ENCODE results near the gene ANKRD52. TPM values are rescaled to one million over a fixed set of nuclear protein-coding genes. Genes with fewer than 3 reads are reported as not detected.

The ANKRD52 gene
- total and polyA plus RNA-seq, 2 of the 8 experiments (the other 6 are each of a cell fraction or from before 2014, with no cell fraction given) = 14.0 to 36.3 TPM

DNA sequence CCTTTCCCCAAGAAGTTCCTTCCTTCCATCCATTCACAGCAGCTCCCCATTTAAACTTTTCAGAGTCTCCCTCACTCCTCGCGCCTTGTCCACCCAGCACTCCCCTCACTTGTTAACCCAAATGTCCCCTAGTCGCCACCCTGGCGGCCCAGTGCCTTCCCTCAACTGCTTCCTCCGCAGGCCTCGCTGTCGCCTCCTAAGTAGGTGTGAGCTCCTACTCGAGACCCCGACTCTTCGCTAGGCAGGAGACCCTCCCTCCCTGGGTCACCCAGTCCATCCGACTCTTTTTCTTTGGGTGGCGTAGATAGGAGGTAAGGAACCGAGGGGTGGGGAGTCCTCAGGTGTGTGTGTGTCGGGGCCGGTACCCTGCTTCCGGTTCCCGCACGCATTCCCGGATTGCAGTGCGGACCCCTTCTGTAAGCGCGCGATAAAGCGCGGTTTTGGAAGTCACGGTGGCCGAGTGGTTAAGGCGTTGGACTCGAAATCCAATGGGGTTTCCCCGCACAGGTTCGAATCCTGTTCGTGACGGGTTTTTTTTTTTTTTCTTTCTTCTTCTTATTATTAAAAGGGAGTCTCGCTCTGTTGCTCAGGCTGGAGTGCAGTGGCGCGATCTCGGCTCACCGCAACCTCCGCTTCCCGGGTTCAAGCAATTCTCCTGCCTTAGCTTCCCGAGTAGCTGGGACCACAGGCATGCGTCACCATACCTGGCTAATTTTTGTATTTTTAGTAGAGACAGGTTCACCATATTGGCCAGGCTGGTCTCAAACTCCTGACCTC is 68.1 kb downstream of the ANKRD52 start (continued):
- TF ChIP-seq CTBP2 (IDR thresholded peaks at IDR 0.05; ENCODE audit: borderline replicate concordance, insufficient read depth, insufficient read length, low read length) (no peak), PHF8 (conservative IDR thresholded peaks at IDR 0.05; ENCODE audit: low read depth, low read length) (peak; percentile 64), NANOG (IDR thresholded peaks at IDR 0.05; ENCODE audit: insufficient read depth, low read depth, low read length, poor library complexity, severe bottlenecking) (no peak), ASH2L (IDR thresholded peaks at IDR 0.05; ENCODE audit: low read length) (peak; percentile 99), SIX5 (IDR thresholded peaks at IDR 0.05; ENCODE audit: low read depth, low read length) (no peak), GABPA (IDR thresholded peaks at IDR 0.05; ENCODE audit: borderline replicate concordance, insufficient read depth, low read length) (peak; percentile 75; the same call in 1 of the 2 replicates), EGR1 (IDR thresholded peaks at IDR 0.05; ENCODE audit: borderline replicate concordance, low read depth, low read length) (no peak), SP4 (IDR thresholded peaks at IDR 0.05; ENCODE audit: low read length) (peak; percentile 60), TEAD4 (IDR thresholded peaks at IDR 0.05; ENCODE audit: low read depth, low read length) (peak; percentile 94), SP2 (IDR thresholded peaks at IDR 0.05; ENCODE audit: low read length) (no peak), MAFK (IDR thresholded peaks at IDR 0.05; ENCODE audit: low read depth, low read length) (no peak; the same call in 1 of the 2 replicates), CTCF (IDR thresholded peaks at IDR 0.05; ENCODE audit: control extremely low read depth in 1 of 3, insufficient read depth in 1 of 3, low read depth in 1 of 3, low read length in 3 of 3) (no peak), SAP30 (IDR thresholded peaks at IDR 0.05; ENCODE audit: insufficient read depth, insufficient replicate concordance, low read length) (peak; percentile 42), BCL11A (IDR thresholded peaks at IDR 0.05; ENCODE audit: low read depth in 2 of 2, low read length in 2 of 2) (no peak), JUN (IDR thresholded peaks at IDR 0.05; ENCODE audit: low read depth, low read length) (no peak), EP300 (IDR thresholded peaks at IDR 0.05; ENCODE audit: borderline replicate concordance in 1 of 2, low read depth in 2 of 2, low read length in 2 of 2) (no peak), HDAC2 (IDR thresholded peaks at IDR 0.05; ENCODE audit: borderline replicate concordance in 1 of 2, low read depth in 2 of 2, low read length in 2 of 2) (peak in 1 of 2 experiments; percentile 64; a peak in 1 of 4 replicates), BACH1 (IDR thresholded peaks at IDR 0.05; ENCODE audit: low read length) (no peak)
- TF ChIP-seq, protein P1, sequence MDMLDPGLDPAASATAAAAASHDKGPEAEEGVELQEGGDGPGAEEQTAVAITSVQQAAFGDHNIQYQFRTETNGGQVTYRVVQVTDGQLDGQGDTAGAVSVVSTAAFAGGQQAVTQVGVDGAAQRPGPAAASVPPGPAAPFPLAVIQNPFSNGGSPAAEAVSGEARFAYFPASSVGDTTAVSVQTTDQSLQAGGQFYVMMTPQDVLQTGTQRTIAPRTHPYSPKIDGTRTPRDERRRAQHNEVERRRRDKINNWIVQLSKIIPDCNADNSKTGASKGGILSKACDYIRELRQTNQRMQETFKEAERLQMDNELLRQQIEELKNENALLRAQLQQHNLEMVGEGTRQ (IDR thresholded peaks at IDR 0.05; ENCODE audit: low read length) = no peak

Data from H1 (cell line).